KOPT-K1 (cell line): ENCODE results near the gene FNDC7.

Source experiments
- H3K27ac ChIP-seq: fragments of 200-600 bp; sonication (generic); 2 replicates; pipeline ENCODE4 v1.5.1; 2016; ENCODE audit warnings: antibody characterized with exemption, mild to moderate bottlenecking, low read depth, low read length; ENCODE audit not compliant: poor library complexity, severe bottlenecking
- H3K36me3 ChIP-seq: fragments of 200-600 bp; sonication (generic); 2 replicates; pipeline ENCODE4 v1.5.1; 2017; ENCODE audit warnings: antibody characterized with exemption, mild to moderate bottlenecking, low read length, moderate library complexity; ENCODE audit not compliant: insufficient read depth
- H3K9me3 ChIP-seq: fragments of 200-600 bp; sonication (generic); 2 replicates; pipeline ENCODE4 v1.5.1; 2017; ENCODE audit warnings: antibody characterized with exemption, low read length, mild to moderate bottlenecking; ENCODE audit not compliant: insufficient read depth, poor library complexity, severe bottlenecking

Gene FNDC7

GRCh38 chr1:108791790-108792189, 79.1 kb downstream of the FNDC7 start:
- peaks cover 22% of the 10 kb centered on the region for H3K9me3 ChIP-seq
- H3K27ac ChIP-seq: no peak overlapping the region
- peaks cover 55% of the 10 kb centered on the region for H3K36me3 ChIP-seq
